OCI-LY7 (cell line): ENCODE data around the gene MALRD1. TPM values are rescaled to one million over a fixed set of nuclear protein-coding genes. Genes with fewer than 3 reads are reported as not detected.

Source experiments
- BruUV-seq: library from RNA; stranded (reverse); fragments of 400-500 nt; replicated peaks from 2 replicates; lab custom pipeline; 2021; lab: Mats Ljungman, UMichigan
- CTCF ChIA-PET: fragments of 300-600 bp; sonication (Branson Sonifier 250); formaldehyde crosslinking; loops from one replicate; lab custom pipeline; 2022; ENCODE audit warnings: antibody characterized with exemption; ENCODE audit not compliant: unreplicated experiment; lab: Charles Lee
- POLR2A ChIA-PET: fragments of 300-600 bp; sonication (Branson Sonifier 250); formaldehyde crosslinking; loops from one replicate; lab custom pipeline; 2022; ENCODE audit warnings: antibody characterized with exemption; lab: Charles Lee
- DNase-seq: peaks from one replicate; pipeline ENCODE4 v3.0.0-alpha.2; 2015; ENCODE audit warnings: low spot score
- H2AFZ ChIP-seq: fragments of 200-600 bp; sonication (generic), shearing (Covaris generic); 2 replicates; pipeline ENCODE4 v1.6.1; 2014; ENCODE audit warnings: mild to moderate bottlenecking, antibody characterized with exemption, low read length, moderate library complexity
- H3K27ac ChIP-seq: fragments of 200-600 bp; sonication (generic); 2 replicates; pipeline ENCODE4 v1.5.1; 2014; ENCODE audit warnings: mixed run types, low read depth, mild to moderate bottlenecking, moderate library complexity, low read length, inconsistent platforms; ENCODE audit not compliant: poor library complexity, severe bottlenecking
- H3K36me3 ChIP-seq: fragments of 200-600 bp; sonication (generic); 2 replicates; pipeline ENCODE4 v1.6.1; 2014; ENCODE audit warnings: mild to moderate bottlenecking, antibody characterized with exemption, low read length, moderate library complexity, mixed read lengths; ENCODE audit not compliant: insufficient read depth
- H3K4me1 ChIP-seq: fragments of 200-600 bp; sonication (generic); 2 replicates; pipeline ENCODE4 v1.5.1; 2014; ENCODE audit warnings: mild to moderate bottlenecking, low read length; ENCODE audit not compliant: insufficient read depth, poor library complexity, severe bottlenecking
- H3K4me2 ChIP-seq: fragments of 200-600 bp; sonication (generic); 2 replicates; pipeline ENCODE4 v1.6.1; 2014; ENCODE audit warnings: mild to moderate bottlenecking, low read length
- H3K4me3 ChIP-seq: fragments of 200-600 bp; sonication (generic); 2 replicates; pipeline ENCODE4 v1.5.1; 2014; ENCODE audit warnings: mild to moderate bottlenecking, low read depth, low read length; ENCODE audit not compliant: poor library complexity, severe bottlenecking
- H3K79me2 ChIP-seq: fragments of 200-600 bp; sonication (generic); 2 replicates; pipeline ENCODE4 v1.6.1; 2016; ENCODE audit warnings: low read depth, mild to moderate bottlenecking, low read length, moderate library complexity, mixed read lengths; ENCODE audit not compliant: insufficient read depth
- H3K9me2 ChIP-seq: fragments of 200-600 bp; sonication (generic); 2 replicates; pipeline ENCODE4 v1.6.1; 2016; ENCODE audit warnings: mild to moderate bottlenecking, low read length, mixed read lengths; ENCODE audit not compliant: insufficient read depth
- H3K9me3 ChIP-seq: fragments of 200-600 bp; sonication (generic); 2 replicates; pipeline ENCODE4 v1.6.1; 2014; ENCODE audit warnings: mild to moderate bottlenecking, mixed run types, low read length, mixed read lengths
- H4K20me1 ChIP-seq: fragments of 200-600 bp; sonication (generic); 2 replicates; pipeline ENCODE4 v1.6.1; 2014; ENCODE audit warnings: mild to moderate bottlenecking, antibody characterized with exemption, low read length, moderate library complexity, mixed read lengths; ENCODE audit not compliant: insufficient read depth
- EZH2phosphoT487 ChIP-seq: fragments of 200-600 bp; sonication (generic); IDR thresholded peaks from 2 replicates; pipeline ENCODE4 v1.6.1; 2018; ENCODE audit warnings: low read depth, borderline replicate concordance, mild to moderate bottlenecking, mixed run types, antibody characterized with exemption, low read length, moderate library complexity, mixed read lengths
- intact Hi-C: fragments of 100-400 bp; cut with micrococcal nuclease; formaldehyde crosslinking; loops from one replicate; pipeline ENCODE4 v1.10.0; 2022; ENCODE audit not compliant: unreplicated experiment
- total RNA-seq, 2 experiments: library from RNA; depleted of rRNA in 1 of 2; stranded (reverse); fragments of >200 nt in 1 of 2; shearing (Covaris generic) in 1 of 2; gene quantifications; 2 replicates each; pipeline ENCODE4 v1.2.3, GENCODE V29; 2014 to 2022
- TF ChIP-seq, protein P1 (sequence below): fragments of 200-600 bp; sonication (generic); conservative IDR thresholded peaks from 2 replicates; pipeline ENCODE4 v1.5.1; 2014; ENCODE audit warnings: mild to moderate bottlenecking, antibody characterized with exemption, low read length, moderate library complexity, mixed read lengths

Gene MALRD1
- total RNA-seq, 2 experiments from 2014 or later, result not detected

GRCh38 chr10:19111501-19112267 lies 63.1 kb downstream of the MALRD1 start:
- CTCF ChIA-PET, result no interaction called here
- POLR2A ChIA-PET, result interaction anchor here (0.8 to 0.9 kb wide), 2 partner anchors 10 to 40 kb away, joined by 3 read pairs; no protein-coding TSS in a partner anchor
- Histone ChIP-seq H3K36me3 (no peaks in the 10 kb centered on the region), H3K79me2 (no peaks in the 10 kb centered on the region), H3K4me2 (no peak overlapping the region), H2AFZ (no peak overlapping the region), H3K9me2 (no peaks in the 10 kb centered on the region), H3K27ac (no peak overlapping the region), H3K4me1 (no peaks in the 10 kb centered on the region), H3K9me3 (0 out of 2 replicates have a peak, but pooled peaks cover 4% of the 10 kb centered on the region), H3K4me3 (no peak overlapping the region), H4K20me1 (no peaks in the 10 kb centered on the region)
- intact Hi-C loops, result no loop called here
- DNase-seq, result no peak
- BruUV-seq, result no TSS peak
- TF ChIP-seq EZH2phosphoT487, result no peak
- TF ChIP-seq, protein P1, sequence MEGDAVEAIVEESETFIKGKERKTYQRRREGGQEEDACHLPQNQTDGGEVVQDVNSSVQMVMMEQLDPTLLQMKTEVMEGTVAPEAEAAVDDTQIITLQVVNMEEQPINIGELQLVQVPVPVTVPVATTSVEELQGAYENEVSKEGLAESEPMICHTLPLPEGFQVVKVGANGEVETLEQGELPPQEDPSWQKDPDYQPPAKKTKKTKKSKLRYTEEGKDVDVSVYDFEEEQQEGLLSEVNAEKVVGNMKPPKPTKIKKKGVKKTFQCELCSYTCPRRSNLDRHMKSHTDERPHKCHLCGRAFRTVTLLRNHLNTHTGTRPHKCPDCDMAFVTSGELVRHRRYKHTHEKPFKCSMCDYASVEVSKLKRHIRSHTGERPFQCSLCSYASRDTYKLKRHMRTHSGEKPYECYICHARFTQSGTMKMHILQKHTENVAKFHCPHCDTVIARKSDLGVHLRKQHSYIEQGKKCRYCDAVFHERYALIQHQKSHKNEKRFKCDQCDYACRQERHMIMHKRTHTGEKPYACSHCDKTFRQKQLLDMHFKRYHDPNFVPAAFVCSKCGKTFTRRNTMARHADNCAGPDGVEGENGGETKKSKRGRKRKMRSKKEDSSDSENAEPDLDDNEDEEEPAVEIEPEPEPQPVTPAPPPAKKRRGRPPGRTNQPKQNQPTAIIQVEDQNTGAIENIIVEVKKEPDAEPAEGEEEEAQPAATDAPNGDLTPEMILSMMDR, result no peak

DNA sequence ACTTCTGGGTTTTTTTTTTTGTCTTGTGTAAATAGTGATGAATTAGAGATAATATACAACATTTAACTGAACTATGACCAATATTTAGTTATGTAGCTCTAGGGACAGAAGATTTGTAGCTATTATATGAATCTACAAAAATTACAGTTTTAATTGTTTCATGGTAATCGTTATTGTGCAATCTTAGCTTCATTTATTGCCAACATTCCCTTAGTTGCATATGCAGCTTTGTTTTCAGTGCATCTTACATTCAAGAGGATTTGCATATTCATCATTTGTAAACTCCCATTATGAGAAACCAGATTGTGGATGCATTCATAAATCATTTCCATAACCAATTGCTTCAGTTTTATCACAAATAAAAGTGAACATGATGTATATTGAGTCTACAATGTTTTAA lies 68.8 kb downstream of the MALRD1 start:
- TF ChIP-seq, protein P1, result no peak
- no peak for TF ChIP-seq EZH2phosphoT487
- Histone ChIP-seq H3K79me2 (no peaks in the 10 kb centered on the region), H3K36me3 (no peaks in the 10 kb centered on the region), H3K9me2 (no peaks in the 10 kb centered on the region), H4K20me1 (no peaks in the 10 kb centered on the region), H3K4me3 (no peak overlapping the region), H3K4me1 (no peaks in the 10 kb centered on the region), H3K27ac (no peak overlapping the region), H3K4me2 (no peak overlapping the region), H3K9me3 (no peaks in the 10 kb centered on the region), H2AFZ (no peak overlapping the region)
- ChIA-PET POLR2A (interaction anchor here (0.7 to 1.4 kb wide), 3 partner anchors 11 to 292 kb away, joined by 3 to 4 read pairs (median 4); no protein-coding TSS in a partner anchor), CTCF (no interaction called here)
- no peak for DNase-seq
- no TSS peak for BruUV-seq
- intact Hi-C loops, result no loop called here

DNA sequence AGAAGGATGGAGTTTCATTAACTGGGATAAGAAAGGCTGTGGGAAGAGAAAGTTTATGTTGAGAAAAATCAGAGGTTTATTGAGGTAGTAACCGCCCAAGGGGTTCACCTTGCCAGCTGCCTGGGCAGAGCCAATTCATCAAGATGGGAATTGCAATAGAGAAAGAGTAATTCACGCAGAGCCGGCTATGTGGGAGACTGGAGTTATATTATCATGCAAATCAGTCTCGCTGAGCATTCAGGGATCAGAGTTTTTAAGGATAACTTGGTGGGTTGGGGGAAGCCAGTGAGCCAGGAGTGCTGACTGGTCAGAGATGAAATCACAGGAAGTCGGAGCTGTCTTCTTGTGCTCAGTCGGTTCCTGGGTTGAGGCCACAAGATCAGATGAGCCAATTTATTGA lies 70.6 kb downstream of the MALRD1 start:
- Histone ChIP-seq H2AFZ (no peak overlapping the region), H4K20me1 (no peaks in the 10 kb centered on the region), H3K79me2 (no peaks in the 10 kb centered on the region), H3K4me2 (no peak overlapping the region), H3K9me3 (no peaks in the 10 kb centered on the region), H3K4me1 (no peaks in the 10 kb centered on the region), H3K9me2 (no peaks in the 10 kb centered on the region), H3K27ac (no peak overlapping the region), H3K4me3 (no peak overlapping the region), H3K36me3 (no peaks in the 10 kb centered on the region)
- CTCF ChIA-PET, result no interaction called here
- BruUV-seq, result no TSS peak
- intact Hi-C loops, result no loop called here
- TF ChIP-seq, protein P1, result no peak
- TF ChIP-seq EZH2phosphoT487, result no peak
- POLR2A ChIA-PET, result no interaction called here
- no peak for DNase-seq
